GM18502 (cell line): Measurements from ENCODE around the gene SIVA1.

Experiments used
- ATAC-seq: cut with Tn5 transposase; IDR thresholded peaks from one replicate; pipeline ENCODE4 v1.9.1; 2021; ENCODE audit warnings: mild to moderate bottlenecking; ENCODE audit not compliant: unreplicated experiment, poor library complexity

SIVA1 gene

DNA sequence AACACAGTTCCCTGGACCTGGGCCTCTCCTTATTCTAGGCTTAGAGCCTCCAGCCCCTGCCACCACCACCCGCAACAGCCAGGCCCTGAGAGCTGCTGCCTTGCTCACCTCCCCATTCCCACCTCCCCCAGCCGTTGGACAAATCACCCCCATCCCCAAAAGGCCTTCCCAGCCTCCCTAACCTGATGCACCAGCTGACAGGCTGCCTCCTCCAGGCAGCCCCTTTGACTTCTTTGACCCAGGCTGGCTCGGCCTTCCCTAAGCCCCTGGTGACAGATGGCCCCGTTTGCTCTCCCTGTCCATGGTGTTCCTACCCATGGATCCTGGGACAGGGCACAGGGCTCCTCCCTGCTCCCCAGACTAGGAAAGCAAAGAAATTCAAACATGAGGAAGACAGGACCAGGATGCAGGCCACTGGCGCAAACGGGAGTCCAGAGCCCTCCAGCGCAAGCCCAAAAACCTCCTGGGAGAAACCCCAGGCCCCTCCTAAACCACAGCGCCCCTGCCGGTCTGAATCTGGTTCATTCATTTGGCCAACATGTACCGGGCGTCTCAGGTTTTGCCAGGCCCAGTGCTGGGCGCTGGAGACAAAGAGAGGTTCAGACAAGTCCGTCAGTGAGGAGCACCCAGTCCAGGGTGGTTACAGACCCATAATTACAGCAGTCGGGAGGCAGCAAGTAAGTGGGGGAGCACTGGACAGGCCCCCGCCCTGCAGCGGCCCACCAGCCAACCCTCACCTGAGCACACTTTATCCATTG, 40.2 kb downstream of the SIVA1 start:
- no peak for ATAC-seq

DNA sequence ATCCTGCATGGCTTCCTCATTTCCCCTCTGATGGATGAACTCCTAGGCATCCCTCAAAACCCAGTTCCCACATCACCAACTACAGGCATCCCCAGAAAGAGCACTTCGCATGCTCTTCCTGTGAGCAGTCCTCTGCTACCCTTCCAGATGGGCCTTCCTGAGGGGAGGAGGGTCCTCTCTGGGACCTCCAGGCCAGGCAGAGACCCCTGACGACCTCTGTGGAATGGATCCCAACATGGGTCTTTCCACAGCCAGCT, 40.7 kb downstream of the SIVA1 start:
- ATAC-seq, result no peak

DNA sequence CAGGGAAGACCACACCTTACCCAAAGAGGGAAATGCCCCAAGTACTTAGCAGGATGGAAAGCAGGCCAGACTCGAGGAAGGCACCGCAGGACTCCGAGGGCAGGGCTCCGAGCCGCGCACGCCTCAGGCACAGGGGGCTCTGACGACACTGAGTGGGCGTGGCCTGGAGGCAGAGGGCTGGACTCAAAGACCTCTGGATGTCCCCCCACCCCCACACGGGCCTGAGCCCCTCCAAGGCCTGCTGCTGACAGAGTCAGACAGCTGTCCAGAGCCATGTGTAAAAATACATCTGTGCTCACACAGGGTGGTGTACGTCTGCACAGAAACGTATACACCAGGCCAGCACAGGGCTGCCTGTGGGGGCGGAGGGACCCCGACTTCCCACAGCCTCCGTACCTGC, 41.2 kb downstream of the SIVA1 start:
- no peak for ATAC-seq

DNA sequence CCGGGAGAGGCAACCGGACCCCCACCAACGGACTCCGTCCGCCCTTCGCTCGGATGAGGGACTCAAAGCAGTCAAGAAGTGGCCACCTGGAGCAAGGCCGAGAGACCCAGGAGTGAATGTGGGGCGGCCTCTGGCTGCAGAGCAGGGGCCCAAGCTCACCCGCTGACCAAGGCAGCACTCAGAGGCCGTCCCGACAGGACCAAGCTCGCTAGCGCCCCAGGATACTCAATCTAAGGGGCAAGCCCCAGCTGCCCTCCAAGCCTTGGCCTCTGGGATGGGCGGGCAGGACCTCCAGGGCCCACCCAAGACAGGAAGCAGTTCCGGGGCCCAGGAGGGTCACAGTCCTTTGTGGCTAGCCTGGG, 41.7 kb downstream of the SIVA1 start:
- no peak for ATAC-seq

DNA sequence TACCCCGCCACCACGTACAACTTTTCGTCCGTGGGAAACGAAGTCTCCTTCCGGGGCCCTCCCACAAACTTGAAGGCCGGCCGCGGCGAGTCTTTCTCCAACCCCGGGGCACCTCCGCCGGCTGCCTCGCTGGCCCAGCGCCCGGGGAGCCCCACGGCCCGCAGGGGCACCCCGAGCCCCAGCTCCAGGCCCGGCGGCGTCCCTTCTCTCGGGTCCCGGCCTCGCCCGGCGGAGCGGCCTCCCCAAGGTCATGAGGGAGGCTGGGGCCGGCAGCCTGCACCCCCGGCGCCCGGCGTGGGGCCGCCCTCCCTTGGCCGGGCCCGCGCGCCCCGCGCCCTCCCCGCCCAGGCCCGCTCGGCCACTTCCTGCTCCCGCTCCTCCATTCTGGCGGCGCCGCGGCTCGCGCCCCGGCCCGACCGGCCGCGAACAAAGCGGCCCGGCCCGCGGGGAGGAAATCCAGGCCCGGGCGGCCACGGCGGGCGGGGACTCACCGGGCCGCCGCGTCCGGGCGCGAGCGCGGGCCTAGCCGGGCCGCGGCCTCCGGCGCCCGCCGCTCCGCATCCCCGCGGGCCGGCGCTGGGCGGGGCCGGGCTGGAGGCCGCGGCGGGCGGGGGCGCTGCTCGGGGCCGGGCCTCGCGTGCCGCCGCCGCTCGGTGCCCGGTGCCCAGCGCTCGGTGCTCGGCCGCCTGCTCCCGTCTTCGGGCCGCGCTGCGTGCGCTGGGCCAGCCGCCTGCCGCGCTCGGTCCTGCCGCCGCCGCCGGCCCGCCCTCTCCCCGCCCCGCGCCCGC, 42.2 kb downstream of the SIVA1 start, which contains the start of gene AKT1:
TSS of gene AKT1 (minus strand) at position 756 of the 788 bp plus-strand sequence. CDS start 3,105 bp downstream, outside the sequence.
- peak; percentile 49 for ATAC-seq

DNA sequence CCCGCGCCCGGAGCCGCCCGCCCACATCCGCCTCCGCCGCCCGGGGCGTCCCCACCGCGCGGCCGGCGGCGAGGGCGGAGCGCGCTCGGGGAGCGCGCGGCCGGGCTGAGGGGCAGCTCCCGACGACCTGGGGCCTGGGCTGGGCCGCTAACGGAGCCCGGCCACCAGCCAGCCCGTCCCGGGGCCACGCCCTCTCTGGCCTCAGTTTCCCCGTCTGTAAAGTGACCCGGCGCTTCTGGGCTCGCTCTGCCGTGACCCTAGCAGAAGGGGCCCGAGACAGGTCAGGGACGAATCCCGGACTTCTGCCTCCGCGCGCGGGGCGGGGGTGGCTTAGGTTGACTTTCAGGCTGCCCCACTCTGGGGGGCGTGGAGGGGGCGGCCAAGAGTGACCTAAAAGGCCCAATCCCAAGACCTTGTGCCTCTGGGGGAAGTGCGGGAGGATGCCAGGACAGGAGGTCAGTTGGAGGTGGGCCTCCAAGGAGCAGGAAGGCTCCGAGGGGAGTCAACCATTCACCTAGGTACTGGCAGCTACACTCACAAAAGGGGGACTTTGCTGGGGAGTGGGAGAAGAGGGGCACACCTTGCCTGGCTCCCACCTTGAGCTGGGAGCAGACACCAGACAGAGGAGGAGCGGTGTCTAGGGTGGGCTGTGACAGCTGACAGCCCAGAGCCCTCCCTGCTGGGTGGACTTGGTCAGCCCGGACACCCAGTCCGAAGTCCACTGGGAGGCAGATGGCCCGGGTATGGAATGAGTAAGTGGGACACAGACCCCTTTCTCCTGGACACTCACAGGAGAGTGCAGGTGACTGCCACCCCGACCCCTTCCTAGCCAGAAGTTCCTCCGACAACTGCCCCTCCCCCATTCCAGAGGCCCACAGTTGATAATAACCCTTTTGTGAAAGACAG, 43.1 kb downstream of the SIVA1 start:
- no peak for ATAC-seq

DNA sequence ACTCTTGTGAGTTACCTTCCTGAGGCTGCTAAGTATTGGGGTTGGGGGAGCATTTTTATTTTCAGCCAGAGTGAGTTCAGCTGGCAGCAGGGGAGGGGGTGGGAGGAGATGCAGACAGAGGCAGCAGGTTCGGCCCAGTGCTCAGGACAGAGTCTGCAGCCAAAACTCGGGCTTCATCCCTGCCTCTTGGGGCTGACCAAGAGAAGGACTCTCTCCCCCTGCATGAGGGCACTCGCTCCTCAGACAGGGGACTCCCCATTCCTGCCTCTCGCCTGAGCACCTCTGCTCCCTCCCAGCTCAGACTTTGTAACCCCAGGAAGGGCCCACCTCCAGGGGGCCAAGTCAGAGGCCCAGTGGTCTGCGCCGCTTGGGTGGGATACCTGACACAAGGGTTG, 43.7 kb downstream of the SIVA1 start:
- no peak for ATAC-seq

DNA sequence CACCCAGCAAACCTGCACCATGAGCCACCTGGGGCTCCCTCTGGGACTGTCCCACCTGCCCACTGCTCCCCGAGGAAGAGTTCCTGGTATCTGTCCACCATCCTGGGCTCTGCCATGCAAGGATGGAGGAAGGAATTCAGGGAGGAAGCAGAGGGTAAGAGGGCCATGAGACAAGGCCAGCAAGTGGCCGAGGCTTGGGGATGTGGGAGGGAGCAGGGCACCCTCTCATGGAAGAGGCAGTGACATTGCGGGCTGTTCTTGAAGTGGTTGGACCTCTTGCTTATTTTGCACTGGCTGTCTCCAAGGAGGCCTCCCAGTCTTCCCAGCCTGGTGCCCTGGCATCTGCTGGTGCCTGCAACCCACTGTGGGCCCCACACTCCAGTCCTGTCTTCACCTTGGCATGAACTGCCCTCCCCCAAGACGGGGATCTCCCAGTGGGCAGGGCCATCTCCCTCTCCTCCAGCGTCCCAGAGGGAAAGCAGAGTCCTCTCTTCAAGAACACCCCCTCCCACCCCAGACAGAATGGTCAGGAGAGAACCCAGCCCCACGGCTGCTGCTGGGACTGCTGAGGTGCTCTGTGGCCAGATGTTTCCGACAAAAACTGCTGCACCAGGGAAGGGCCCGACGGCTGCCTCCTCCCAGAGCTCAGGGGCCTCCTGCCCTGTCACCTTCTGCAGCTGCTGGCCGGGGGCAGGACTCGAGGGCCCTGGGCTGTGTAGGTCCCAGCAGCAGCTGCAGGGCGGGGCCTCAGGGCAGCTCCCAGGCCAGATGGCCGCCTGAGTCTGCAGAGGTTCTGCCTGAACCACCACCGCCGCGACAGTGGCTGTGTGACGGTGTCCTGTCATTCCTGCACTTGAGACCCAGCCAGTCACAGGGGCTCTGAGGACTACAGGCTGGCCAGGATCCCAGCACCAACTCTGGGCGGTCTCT, 44.4 kb downstream of the SIVA1 start:
- no peak for ATAC-seq

DNA sequence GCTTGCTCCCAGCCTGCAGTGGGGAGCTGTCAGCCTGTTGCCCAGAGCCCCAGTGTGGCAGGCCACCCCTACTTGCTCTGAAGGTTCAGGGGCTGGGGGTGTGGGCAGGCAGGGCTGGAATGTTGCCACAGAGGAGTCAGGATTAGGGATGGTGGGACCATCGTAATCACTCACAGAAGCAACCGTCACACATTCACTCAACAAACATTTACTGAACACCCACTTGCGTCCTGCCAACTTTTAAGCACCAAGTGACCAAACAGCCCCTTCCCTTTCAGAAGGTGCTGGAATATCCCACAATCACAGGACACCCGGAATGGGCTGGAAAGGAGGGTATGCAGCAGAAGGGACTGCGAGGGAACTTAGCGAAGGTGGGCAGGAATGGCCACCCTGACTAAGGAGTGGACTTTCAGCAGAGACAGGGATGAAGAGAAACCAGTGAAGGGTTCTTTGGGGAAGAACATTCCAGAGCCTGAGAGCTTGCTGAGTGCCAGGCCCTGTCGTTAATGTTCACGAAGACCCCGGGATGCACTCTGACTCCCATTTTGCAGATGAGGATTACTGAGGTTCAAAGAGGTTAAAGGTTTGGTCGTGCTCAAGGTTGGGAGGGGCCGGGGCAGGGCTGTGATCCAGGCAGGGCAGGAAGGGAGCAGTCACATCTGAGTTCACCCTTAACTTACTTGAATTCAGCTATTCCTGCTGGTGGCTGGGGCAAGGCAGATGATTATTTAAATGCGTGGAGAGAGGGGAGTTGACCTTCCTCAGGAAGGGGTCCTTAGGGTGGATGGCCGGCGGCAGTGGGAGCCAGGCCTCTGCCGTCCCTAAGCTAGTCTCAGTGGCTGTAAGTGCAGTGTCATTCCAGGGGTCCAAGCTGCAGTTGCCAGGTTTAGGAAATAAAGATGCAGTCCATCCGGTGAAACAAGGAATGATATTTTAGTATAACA, 45.6 kb downstream of the SIVA1 start:
- no peak for ATAC-seq

DNA sequence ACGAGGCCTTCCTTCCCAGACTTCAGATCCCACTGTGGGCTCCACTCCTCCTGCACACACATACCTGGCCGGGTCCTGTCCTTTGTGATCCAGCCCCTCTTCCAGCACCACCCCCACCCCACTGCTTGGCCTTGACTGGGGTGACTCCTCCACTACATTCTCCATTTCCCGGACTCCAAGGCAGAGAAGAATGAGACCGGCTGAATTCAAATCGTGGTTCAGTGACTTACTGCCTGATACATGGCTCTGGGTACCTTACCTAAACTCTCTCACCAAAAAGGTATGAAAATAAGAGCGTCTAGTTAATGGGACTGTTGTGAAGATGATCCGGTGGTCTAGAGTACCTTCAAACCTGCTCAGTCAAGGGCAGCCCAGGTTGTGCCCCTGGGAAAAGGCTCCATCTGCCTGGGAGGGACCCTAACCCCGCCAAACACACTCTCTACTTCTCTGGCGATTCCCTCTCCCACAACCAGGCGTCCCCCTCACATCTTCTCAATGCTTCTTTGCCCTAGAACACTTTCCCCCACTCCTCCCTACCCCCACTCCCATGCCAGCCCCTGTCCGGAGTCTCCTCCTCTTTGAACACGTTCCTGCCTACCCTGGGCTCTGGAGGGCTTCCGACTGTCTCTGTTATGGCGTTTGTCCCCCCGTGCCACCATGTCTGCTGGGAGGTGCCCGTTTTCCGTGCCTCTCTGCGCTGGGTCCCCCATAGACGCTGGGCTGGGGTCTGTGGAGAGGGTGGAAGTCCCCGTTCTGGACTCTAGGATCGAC, 46.5 kb downstream of the SIVA1 start:
- ATAC-seq, result no peak

DNA sequence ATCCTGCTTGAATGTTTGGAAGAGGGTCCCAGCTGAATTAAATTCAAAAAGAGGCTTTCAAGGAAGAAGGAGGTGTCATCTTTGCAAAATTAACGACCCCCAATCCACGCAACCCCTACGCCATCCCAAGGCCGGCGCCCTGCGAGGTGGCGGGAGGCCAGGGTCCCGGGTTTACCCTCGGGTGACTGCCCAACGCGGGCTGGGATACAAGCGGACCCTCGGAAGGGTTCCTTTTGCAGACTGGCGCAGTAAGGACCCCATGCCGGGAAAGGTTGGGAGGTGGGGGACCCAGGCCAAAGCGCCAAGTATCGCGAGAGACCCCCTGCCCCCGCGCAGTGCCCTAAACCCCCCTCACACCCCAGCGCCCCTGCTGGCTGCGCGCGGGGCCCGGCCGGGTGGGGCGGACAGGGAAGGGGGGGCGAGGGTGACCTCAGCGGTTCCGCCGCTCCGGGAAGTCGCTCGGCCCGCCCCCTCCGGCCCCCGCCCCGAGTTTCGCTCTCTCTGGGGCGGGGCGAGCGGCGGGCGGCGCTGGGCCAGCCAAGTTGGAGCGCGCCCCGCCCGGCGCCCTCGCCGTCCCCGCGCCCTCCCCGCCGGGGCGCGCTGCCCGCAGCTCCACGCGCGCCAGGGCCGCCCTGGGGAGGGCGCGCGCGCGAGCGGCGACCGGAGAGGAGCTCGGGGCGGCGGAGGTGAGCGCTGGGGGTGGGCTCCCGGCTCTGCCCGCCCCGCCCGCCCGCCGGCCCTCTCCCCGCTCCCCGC, 47.2 kb downstream of the SIVA1 start:
- ATAC-seq, result peak; percentile 70

DNA sequence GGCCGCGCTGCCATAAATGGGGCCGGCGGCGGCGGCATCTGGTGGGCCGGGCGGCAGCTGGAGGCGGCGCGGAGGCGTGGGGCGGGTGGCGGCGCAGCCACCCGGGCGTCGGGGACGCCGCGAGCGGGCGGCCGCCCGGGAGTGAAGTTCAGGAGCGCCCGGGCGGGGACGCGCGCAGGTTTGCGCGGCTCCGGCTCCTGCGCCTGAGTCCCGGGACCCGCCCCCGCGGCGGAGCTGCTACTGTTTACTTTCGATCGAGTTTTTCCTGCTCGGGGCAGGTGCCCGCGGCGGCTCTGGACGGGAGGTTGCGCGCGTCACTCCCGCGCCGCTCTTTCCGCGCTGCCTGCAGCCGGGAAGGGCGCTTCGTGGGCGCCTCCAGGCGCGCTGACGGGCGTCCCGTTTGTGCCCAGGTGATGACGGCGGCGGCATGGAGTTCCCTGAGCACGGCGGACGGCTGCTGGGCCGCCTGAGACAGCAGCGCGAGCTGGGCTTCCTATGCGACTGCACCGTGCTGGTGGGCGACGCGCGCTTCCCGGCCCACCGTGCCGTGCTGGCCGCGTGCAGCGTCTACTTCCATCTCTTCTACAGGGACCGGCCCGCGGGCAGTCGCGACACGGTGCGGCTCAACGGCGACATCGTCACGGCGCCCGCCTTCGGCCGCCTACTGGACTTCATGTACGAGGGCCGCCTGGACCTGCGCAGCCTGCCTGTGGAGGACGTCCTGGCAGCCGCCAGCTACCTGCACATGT, 48.0 kb downstream of the SIVA1 start, which contains the start of gene ZBTB42:
TSS of gene ZBTB42 (plus strand) at position 331 of the 749 bp plus-strand sequence. CDS start at position 428, 97 bp downstream.
- peak; percentile 36 for ATAC-seq

DNA sequence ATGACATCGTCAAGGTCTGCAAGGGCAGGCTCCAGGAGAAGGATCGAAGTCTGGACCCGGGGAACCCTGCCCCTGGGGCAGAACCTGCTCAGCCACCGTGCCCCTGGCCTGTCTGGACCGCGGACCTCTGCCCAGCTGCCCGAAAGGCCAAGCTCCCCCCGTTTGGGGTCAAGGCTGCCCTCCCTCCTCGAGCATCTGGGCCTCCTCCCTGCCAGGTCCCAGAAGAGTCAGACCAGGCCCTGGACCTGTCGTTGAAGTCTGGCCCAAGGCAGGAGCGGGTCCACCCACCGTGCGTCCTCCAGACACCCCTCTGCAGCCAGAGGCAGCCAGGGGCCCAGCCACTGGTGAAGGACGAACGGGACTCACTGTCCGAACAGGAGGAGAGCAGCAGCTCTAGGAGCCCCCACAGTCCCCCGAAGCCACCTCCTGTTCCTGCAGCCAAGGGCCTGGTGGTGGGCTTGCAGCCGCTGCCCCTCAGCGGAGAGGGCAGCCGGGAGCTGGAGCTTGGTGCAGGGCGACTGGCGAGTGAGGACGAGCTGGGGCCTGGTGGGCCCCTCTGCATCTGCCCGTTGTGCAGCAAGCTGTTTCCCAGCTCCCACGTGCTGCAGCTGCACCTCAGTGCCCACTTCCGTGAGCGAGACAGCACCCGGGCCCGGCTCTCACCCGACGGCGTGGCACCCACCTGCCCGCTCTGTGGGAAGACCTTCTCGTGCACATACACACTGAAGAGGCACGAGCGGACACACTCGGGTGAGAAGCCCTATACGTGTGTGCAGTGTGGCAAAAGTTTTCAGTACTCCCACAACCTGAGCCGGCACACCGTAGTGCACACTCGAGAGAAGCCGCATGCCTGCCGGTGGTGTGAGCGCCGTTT, 48.8 kb downstream of the SIVA1 start:
- ATAC-seq, result no peak

DNA sequence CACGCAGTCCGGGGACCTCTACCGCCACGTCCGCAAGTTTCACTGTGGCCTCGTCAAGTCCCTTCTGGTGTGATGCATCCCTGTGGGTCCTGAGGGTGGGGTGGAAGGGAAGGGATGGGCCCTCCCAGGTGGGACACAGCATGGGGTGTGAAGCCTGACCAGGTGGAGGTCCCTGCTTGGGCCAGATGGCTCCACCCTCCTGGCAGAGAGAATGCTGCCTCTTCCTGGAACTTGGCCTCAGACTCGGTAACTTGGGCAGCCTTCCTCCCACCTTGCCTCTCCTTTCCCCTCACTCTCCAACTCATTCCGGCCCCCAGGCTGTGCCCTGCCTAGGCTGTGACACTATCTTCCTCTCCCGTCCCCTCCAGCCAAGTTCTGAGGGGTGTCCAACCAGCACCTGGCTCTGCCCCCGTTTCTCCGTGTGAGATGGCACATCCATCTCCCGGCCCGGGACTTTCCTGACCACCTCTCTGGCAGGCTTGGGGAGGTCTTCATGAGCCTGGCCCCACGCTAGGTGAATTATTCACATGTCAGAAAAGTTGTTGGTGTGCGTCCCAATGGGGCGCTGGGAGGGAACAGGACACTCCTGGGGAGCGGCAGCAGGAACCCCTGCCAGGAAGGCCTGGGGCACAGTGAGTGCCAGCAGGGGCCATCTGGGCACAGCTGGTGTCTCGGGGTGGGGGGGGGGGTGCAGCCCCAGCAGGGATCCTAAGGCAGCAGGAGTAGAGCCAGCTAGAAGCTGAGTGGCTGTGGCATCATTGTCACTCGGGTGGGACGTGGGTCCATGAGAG, 49.6 kb downstream of the SIVA1 start:
- no peak for ATAC-seq
